Liver (tissue), 9 donors: ENCODE results near the gene PHF21B. TPM values are rescaled to one million over a fixed set of nuclear protein-coding genes. Genes with fewer than 3 reads are reported as not detected.

ENCODE experiments used
- DNase-seq: peaks from one replicate; pipeline ENCODE4 v3.0.0-alpha.2; 2017; ENCODE audit warnings: low spot score
- H3K27ac ChIP-seq, 2 donors: one replicate each; pipeline ENCODE4 v1.7.0; 2013; ENCODE audit warnings: inconsistent platforms in 2 of 2, low read length in 2 of 2, control low read depth in 1 of 2, low read depth in 1 of 2, mild to moderate bottlenecking in 1 of 2
- H3K27me3 ChIP-seq, 4 donors: one replicate each; pipeline versions ENCODE4 v1.6.1 to v1.7.0; 2013; ENCODE audit warnings: low read length in 3 of 4, inconsistent platforms in 1 of 4, mild to moderate bottlenecking in 1 of 4, moderate library complexity in 1 of 4; ENCODE audit not compliant: control insufficient read depth in 4 of 4, insufficient read depth in 4 of 4
- H3K36me3 ChIP-seq, 4 donors: one replicate each; pipeline versions ENCODE4 v1.6.1 to v1.7.0; 2013; ENCODE audit warnings: low read length in 3 of 4, mild to moderate bottlenecking in 3 of 4, low read depth in 1 of 4, moderate library complexity in 1 of 4; ENCODE audit not compliant: control insufficient read depth in 4 of 4, insufficient read depth in 3 of 4
- H3K4me1 ChIP-seq, 4 donors: one replicate each; pipeline versions ENCODE4 v1.6.1 to v1.7.0; 2013; ENCODE audit warnings: low read length in 3 of 4, mild to moderate bottlenecking in 3 of 4, moderate library complexity in 1 of 4; ENCODE audit not compliant: control insufficient read depth in 4 of 4, insufficient read depth in 4 of 4
- H3K4me3 ChIP-seq, 3 donors: one replicate each; pipeline versions ENCODE4 v1.6.1 to v1.7.0; 2013; ENCODE audit warnings: low read length in 3 of 3, control low read depth in 1 of 3, low read depth in 1 of 3, mild to moderate bottlenecking in 1 of 3
- H3K9ac ChIP-seq, 2 donors: one replicate each; pipeline ENCODE4 v1.7.0; 2013; ENCODE audit warnings: low read length in 2 of 2, mild to moderate bottlenecking in 2 of 2, moderate library complexity in 2 of 2, control low read depth in 1 of 2, low read depth in 1 of 2
- H3K9me3 ChIP-seq, 4 donors: one replicate each; pipeline versions ENCODE4 v1.6.1 to v1.7.0; 2013; ENCODE audit warnings: low read length in 3 of 4; ENCODE audit not compliant: control insufficient read depth in 4 of 4
- ATF3 ChIP-seq: IDR thresholded peaks from 2 replicates; pipeline ENCODE4 v1.6.1; 2016; ENCODE audit warnings: antibody characterized with exemption
- EGR1 ChIP-seq, 2 donors: IDR thresholded peaks; 2 replicates each; pipeline ENCODE4 v1.6.1; 2016 to 2018; ENCODE audit warnings: antibody characterized with exemption in 2 of 2, low read depth in 2 of 2
- FOXA1 ChIP-seq: IDR thresholded peaks from 2 replicates; pipeline ENCODE4 v1.6.1; 2016; ENCODE audit warnings: antibody characterized with exemption
- FOXA2 ChIP-seq: IDR thresholded peaks from 2 replicates; pipeline ENCODE4 v1.6.1; 2016; ENCODE audit warnings: antibody characterized with exemption
- GABPA ChIP-seq, 2 donors: IDR thresholded peaks in 1 of 2; conservative IDR thresholded peaks in 1 of 2; 2 replicates each; pipeline ENCODE4 v1.6.1; 2016; ENCODE audit warnings: antibody characterized with exemption in 2 of 2, mild to moderate bottlenecking in 1 of 2, moderate library complexity in 1 of 2
- HNF4A ChIP-seq, 2 donors: conservative IDR thresholded peaks; 2 replicates each; pipeline ENCODE4 v1.6.1; 2016; ENCODE audit warnings: antibody characterized with exemption in 2 of 2, mild to moderate bottlenecking in 2 of 2
- HNF4G ChIP-seq: IDR thresholded peaks from 2 replicates; pipeline ENCODE4 v1.6.1; 2016; ENCODE audit warnings: antibody characterized with exemption
- JUND ChIP-seq, 2 donors: IDR thresholded peaks; 2 replicates each; pipeline ENCODE4 v1.6.1; 2016; ENCODE audit warnings: antibody characterized with exemption in 2 of 2
- MAX ChIP-seq: IDR thresholded peaks from 2 replicates; pipeline ENCODE4 v1.6.1; 2016; ENCODE audit warnings: antibody characterized with exemption
- NR2F2 ChIP-seq: IDR thresholded peaks from 2 replicates; pipeline ENCODE4 v1.6.1; 2016; ENCODE audit warnings: antibody characterized with exemption
- RAD21 ChIP-seq, 2 donors: IDR thresholded peaks; 2 replicates each; pipeline ENCODE4 v1.6.1; 2016; ENCODE audit warnings: antibody characterized with exemption in 2 of 2, mild to moderate bottlenecking in 2 of 2
- RXRA ChIP-seq, 2 donors: IDR thresholded peaks; 2 replicates each; pipeline ENCODE4 v1.6.1; 2017 to 2018; ENCODE audit warnings: antibody characterized with exemption in 2 of 2, mild to moderate bottlenecking in 1 of 2
- SP1 ChIP-seq: IDR thresholded peaks from 2 replicates; pipeline ENCODE4 v1.6.1; 2018; ENCODE audit warnings: antibody characterized with exemption, mild to moderate bottlenecking
- TAF1 ChIP-seq: conservative IDR thresholded peaks from 2 replicates; pipeline ENCODE4 v1.6.1; 2016; ENCODE audit warnings: antibody characterized with exemption, mild to moderate bottlenecking
- YY1 ChIP-seq: IDR thresholded peaks from 2 replicates; pipeline ENCODE4 v1.6.1; 2016; ENCODE audit warnings: antibody characterized with exemption, mild to moderate bottlenecking
- WGBS: extraction: QIAGEN DNeasy Blood & Tissue Kit; methylation state at CpG from one replicate; pipeline ENCODE4 v1.1.7; 2013; 5-methylcytosine and 5-hydroxymethylcytosine counted together
- polyA plus RNA-seq, 2 donors: library from polyadenylated mRNA; stranded (reverse) in 1 of 2; unstranded in 1 of 2; fragments of 200-250 nt in 1 of 2; fragments of >200 nt in 1 of 2; fragmentation: Nextera tagmentation in 1 of 2; extraction: Ambion mirVana in 1 of 2; gene quantifications; one replicate each; pipeline versions ENCODE4 v1.2.1 to v1.2.3, GENCODE V29; 2013 to 2015
- total RNA-seq, 2 donors: library from RNA; depleted of rRNA; stranded (reverse); fragments of >200 nt; gene quantifications; one replicate each; pipeline ENCODE4 v1.2.3, GENCODE V29; 2014
- TF ChIP-seq, protein P1 (sequence below): IDR thresholded peaks from 2 replicates; pipeline ENCODE4 v1.6.1; 2016; ENCODE audit warnings: antibody characterized with exemption, mild to moderate bottlenecking
- TF ChIP-seq, protein P2 (sequence below): IDR thresholded peaks from 2 replicates; pipeline ENCODE4 v1.6.1; 2016; ENCODE audit warnings: antibody characterized with exemption
- donor health status: healthy.
- donor health status: healthy.
- donor health status: healthy.
- donor health status: healthy.
- donor health status: healthy.

Gene PHF21B
- total and polyA plus RNA-seq, 4 donors, result not detected

DNA sequence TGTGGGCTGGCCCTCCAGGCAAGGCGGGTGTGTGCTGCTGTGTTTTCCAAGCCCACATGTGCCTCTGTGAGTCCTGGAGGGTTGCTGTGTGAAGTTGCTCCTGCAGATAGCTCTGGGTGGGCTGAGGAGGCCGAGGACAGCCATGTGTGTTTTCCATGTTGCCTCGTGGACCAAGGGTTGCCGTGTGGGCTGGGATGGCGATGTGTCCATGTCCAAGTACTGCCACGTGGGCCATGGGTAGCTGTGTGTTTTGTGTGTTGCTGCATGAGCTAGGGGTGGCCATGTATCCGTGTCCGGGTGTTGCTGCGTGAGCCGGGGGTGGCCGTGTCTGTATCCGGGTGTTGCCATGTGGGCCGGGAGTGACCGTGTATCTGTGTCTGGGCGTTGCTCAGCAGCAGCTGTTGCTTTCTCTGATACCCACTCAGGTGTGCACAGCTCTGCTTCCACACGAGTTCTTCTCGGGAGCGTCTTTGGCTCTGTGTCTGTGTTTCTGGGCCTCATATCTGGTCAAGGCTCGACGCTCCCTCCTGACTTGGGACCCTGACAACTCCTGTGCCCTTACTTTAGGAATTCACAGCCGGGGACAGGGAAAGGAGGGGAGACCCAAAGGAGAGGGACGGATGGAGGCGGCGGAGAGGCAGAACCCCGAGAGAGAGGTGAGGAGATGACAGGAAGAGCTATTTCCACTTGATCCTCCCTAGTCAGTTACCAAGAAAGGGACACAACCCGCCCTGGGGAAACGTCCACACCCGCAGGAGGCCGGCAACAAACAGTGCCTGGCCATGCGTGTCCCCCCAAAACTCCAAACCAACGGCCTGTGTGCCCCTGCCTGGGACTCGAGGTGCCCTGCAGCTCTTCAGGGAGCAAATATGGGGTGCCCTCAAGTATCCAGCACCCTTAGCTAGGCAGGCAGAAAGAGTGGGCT is 83.1 kb downstream of the PHF21B start:
- H3K27ac ChIP-seq, result no peak overlapping the region
- DNase-seq, result no peak
- H3K9ac ChIP-seq, result no peak overlapping the region
- 85% methylated on average over 32 of the region's 32 CpGs for WGBS
- no peaks in the 10 kb centered on the region for H3K4me1 ChIP-seq
- no peak overlapping the region for H3K4me3 ChIP-seq
- TF ChIP-seq JUND (IDR thresholded peaks at IDR 0.05), result no peak
- TF ChIP-seq EGR1 (IDR thresholded peaks at IDR 0.05; ENCODE audit: low read depth in 2 of 2), result no peak
- no peak for TF ChIP-seq RXRA (IDR thresholded peaks at IDR 0.05)
- peaks cover 0 to 3% (median 0%) of the 10 kb centered on the region in 4 donors for H3K9me3 ChIP-seq
- no peaks in the 10 kb centered on the region for H3K27me3 ChIP-seq
- H3K36me3 ChIP-seq, result no peaks in the 10 kb centered on the region

- peaks cover 0 to 3% (median 0%) of the 10 kb centered on the region in 4 donors for H3K9me3 ChIP-seq
- H3K9ac ChIP-seq, result no peak overlapping the region
- no peaks in the 10 kb centered on the region for H3K36me3 ChIP-seq
- no peak overlapping the region for H3K27ac ChIP-seq
- DNase-seq, result no peak
- H3K4me1 ChIP-seq, result no peaks in the 10 kb centered on the region
- 91% methylated on average over 11 of the region's 11 CpGs for WGBS
- TF ChIP-seq, protein P1, sequence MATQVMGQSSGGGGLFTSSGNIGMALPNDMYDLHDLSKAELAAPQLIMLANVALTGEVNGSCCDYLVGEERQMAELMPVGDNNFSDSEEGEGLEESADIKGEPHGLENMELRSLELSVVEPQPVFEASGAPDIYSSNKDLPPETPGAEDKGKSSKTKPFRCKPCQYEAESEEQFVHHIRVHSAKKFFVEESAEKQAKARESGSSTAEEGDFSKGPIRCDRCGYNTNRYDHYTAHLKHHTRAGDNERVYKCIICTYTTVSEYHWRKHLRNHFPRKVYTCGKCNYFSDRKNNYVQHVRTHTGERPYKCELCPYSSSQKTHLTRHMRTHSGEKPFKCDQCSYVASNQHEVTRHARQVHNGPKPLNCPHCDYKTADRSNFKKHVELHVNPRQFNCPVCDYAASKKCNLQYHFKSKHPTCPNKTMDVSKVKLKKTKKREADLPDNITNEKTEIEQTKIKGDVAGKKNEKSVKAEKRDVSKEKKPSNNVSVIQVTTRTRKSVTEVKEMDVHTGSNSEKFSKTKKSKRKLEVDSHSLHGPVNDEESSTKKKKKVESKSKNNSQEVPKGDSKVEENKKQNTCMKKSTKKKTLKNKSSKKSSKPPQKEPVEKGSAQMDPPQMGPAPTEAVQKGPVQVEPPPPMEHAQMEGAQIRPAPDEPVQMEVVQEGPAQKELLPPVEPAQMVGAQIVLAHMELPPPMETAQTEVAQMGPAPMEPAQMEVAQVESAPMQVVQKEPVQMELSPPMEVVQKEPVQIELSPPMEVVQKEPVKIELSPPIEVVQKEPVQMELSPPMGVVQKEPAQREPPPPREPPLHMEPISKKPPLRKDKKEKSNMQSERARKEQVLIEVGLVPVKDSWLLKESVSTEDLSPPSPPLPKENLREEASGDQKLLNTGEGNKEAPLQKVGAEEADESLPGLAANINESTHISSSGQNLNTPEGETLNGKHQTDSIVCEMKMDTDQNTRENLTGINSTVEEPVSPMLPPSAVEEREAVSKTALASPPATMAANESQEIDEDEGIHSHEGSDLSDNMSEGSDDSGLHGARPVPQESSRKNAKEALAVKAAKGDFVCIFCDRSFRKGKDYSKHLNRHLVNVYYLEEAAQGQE, result no peak
- TF ChIP-seq TAF1, result no peak
- no peak for TF ChIP-seq ATF3
- no peak for TF ChIP-seq FOXA2
- TF ChIP-seq FOXA1, result no peak
- no peak for TF ChIP-seq SP1
- TF ChIP-seq NR2F2, result no peak
- no peak for TF ChIP-seq HNF4G
- no peak for TF ChIP-seq MAX
- TF ChIP-seq, protein P2, sequence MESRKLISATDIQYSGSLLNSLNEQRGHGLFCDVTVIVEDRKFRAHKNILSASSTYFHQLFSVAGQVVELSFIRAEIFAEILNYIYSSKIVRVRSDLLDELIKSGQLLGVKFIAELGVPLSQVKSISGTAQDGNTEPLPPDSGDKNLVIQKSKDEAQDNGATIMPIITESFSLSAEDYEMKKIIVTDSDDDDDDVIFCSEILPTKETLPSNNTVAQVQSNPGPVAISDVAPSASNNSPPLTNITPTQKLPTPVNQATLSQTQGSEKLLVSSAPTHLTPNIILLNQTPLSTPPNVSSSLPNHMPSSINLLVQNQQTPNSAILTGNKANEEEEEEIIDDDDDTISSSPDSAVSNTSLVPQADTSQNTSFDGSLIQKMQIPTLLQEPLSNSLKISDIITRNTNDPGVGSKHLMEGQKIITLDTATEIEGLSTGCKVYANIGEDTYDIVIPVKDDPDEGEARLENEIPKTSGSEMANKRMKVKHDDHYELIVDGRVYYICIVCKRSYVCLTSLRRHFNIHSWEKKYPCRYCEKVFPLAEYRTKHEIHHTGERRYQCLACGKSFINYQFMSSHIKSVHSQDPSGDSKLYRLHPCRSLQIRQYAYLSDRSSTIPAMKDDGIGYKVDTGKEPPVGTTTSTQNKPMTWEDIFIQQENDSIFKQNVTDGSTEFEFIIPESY, result no peak
- TF ChIP-seq RAD21 (IDR thresholded peaks at IDR 0.05), result no peak
- TF ChIP-seq HNF4A (conservative IDR thresholded peaks at IDR 0.05), result no peak
- TF ChIP-seq GABPA (IDR thresholded peaks at IDR 0.05 in 1 of 2, conservative IDR thresholded peaks at IDR 0.05 in 1 of 2), result no peak
- no peak for TF ChIP-seq YY1
- no peak for TF ChIP-seq JUND (IDR thresholded peaks at IDR 0.05)
- H3K27me3 ChIP-seq, result no peaks in the 10 kb centered on the region
- H3K4me3 ChIP-seq, result no peak overlapping the region
Observed at GRCh38 chr22:44926124-44926475, 83.7 kb downstream of the PHF21B start.
